Measurements from ENCODE around the gene OR4S2. TPM values are rescaled to one million over a fixed set of nuclear protein-coding genes. Genes with fewer than 3 reads are reported as not detected.

Gene OR4S2
- total RNA-seq, 4 donors from 2014 or later: not detected

- no peak for TF ChIP-seq POLR2A (IDR thresholded peaks at IDR 0.05)
- TF ChIP-seq EP300 (IDR thresholded peaks at IDR 0.05): no peak
- TF ChIP-seq CTCF (IDR thresholded peaks at IDR 0.05): no peak
- H3K4me1 ChIP-seq: no peaks in the 10 kb centered on the region
- H3K9me3 ChIP-seq: no peaks in the 10 kb centered on the region
- no peaks in the 10 kb centered on the region for H3K27me3 ChIP-seq
- H3K4me3 ChIP-seq: no peak overlapping the region
- H3K27ac ChIP-seq: no peak overlapping the region
- no peaks in the 10 kb centered on the region for H3K36me3 ChIP-seq
- no peak for DNase-seq (ENCODE audit: low spot score in 2 of 2)
- WGBS, 2 donors: 54 to 65% methylated on average over 5 of the region's 5 CpGs
Observed at GRCh38 chr11:55673860-55674259, 25.7 kb downstream of the OR4S2 start.

- Histone ChIP-seq H3K4me3 (no peak overlapping the region), H3K27ac (no peak overlapping the region), H3K4me1 (no peaks in the 10 kb centered on the region), H3K36me3 (no peaks in the 10 kb centered on the region), H3K9me3 (peaks cover 0 to 17% (median 0%) of the 10 kb centered on the region in 4 donors), H3K27me3 (no peaks in the 10 kb centered on the region)
- no peak for TF ChIP-seq EP300 (IDR thresholded peaks at IDR 0.05)
- no peak for TF ChIP-seq CTCF (IDR thresholded peaks at IDR 0.05)
- no peak for TF ChIP-seq POLR2A (IDR thresholded peaks at IDR 0.05)
- DNase-seq (ENCODE audit: low spot score in 2 of 2): no peak
- WGBS, 2 donors: 74 to 82% methylated on average over 3 of the region's 3 CpGs
Observed at GRCh38 chr11:55697817-55698216, 49.7 kb downstream of the OR4S2 start.

DNA sequence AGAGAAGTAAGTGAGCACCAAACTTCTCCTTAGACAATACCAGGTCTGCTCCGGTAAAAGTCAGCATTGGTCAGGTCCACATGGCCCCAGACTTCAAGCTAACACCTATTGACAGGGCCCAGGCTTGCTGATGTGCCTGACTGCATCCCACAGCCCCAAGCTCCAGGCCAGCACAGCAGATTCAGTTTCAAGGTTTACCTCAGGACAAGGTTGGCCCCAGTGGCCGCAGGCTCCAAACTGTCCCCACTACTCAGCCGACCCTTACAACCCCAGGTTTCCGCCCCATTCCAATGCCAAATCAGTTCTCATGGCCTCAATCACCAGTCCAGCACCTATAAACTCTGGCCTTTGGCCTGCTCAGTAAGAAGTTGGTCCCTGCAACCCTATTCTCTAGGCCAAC, 53.3 kb downstream of the OR4S2 start:
- Histone ChIP-seq H3K27ac (no peak overlapping the region), H3K36me3 (no peaks in the 10 kb centered on the region), H3K4me3 (no peak overlapping the region), H3K9me3 (peaks cover 0 to 29% (median 0%) of the 10 kb centered on the region in 4 donors), H3K4me1 (no peaks in the 10 kb centered on the region), H3K27me3 (no peaks in the 10 kb centered on the region)
- TF ChIP-seq CTCF (IDR thresholded peaks at IDR 0.05) (no peak), POLR2A (IDR thresholded peaks at IDR 0.05) (no peak), EP300 (IDR thresholded peaks at IDR 0.05) (no peak)
- DNase-seq (ENCODE audit: low spot score in 2 of 2): no peak
- 64 to 85% methylated on average over 4 of the region's 4 CpGs for whole genome bisulfite sequencing, 2 donors

Other genes with a start within 250 kb of the OR4S2 start
- not detected for gene OR4C15, start 93.9 kb upstream of the OR4S2 start, total RNA-seq
- gene OR4C16, start 76.2 kb upstream of the OR4S2 start, total RNA-seq: not detected
- gene OR4C11, start 40.7 kb upstream of the OR4S2 start, total RNA-seq: not detected
- gene OR4P4, start 13.2 kb upstream of the OR4S2 start, total RNA-seq: not detected
- not detected for gene OR4C6, start 13.9 kb downstream of the OR4S2 start, total RNA-seq
- not detected for gene OR5D13, start 125.1 kb downstream of the OR4S2 start, total RNA-seq
- gene OR5D14, start 147.2 kb downstream of the OR4S2 start, total RNA-seq: not detected
- not detected for gene OR5L1, start 163.0 kb downstream of the OR4S2 start, total RNA-seq
- not detected for gene OR5D18, start 171.3 kb downstream of the OR4S2 start, total RNA-seq
- gene OR5L2, start 178.9 kb downstream of the OR4S2 start, total RNA-seq: not detected
- not detected for gene OR5D16, start 190.4 kb downstream of the OR4S2 start, total RNA-seq
- not detected for gene TRIM51, start 235.0 kb downstream of the OR4S2 start, total RNA-seq

Measured in tibial nerve (tissue), 4 donors.